Measurements from ENCODE around the gene RAB1A. TPM values are rescaled to one million over a fixed set of nuclear protein-coding genes. Genes with fewer than 3 reads are reported as not detected.
A peak's percentile ranks its signal among the peaks of the same experiment; 100 is the strongest.

The RAB1A gene
- total and polyA plus RNA-seq, 2 of the 13 experiments (the other 11 are each of a cell fraction or from before 2014, with no cell fraction given): 206 to 226 TPM

GRCh38 chr2:65055422-65056214, 74.3 kb downstream of the RAB1A start (continued):
- TF ChIP-seq ZNF317 (CRISPR knock-in tag; IDR thresholded peaks at IDR 0.05) (0 out of 2 replicates have a peak, but pooled peaks have one; percentile 39), ARNT (IDR thresholded peaks at IDR 0.05) (no peak), SIN3A (IDR thresholded peaks at IDR 0.05; ENCODE audit: borderline replicate concordance, low read depth, low read length) (peak; percentile 72; the same call in 1 of the 2 replicates), SMAD9 (CRISPR knock-in tag; IDR thresholded peaks at IDR 0.05) (no peak; the same call in none of the 2 replicates), TBP (CRISPR knock-in tag; IDR thresholded peaks at IDR 0.05) (no peak), ZBTB42 (CRISPR knock-in tag; IDR thresholded peaks at IDR 0.05) (peak; percentile 28; the same call in 1 of the 2 replicates), EED (CRISPR knock-in tag; IDR thresholded peaks at IDR 0.05) (0 out of 2 replicates have a peak, but pooled peaks have one; percentile 27), REL (CRISPR knock-in tag; conservative IDR thresholded peaks at IDR 0.05) (0 out of 2 replicates have a peak, but pooled peaks have one; percentile 84), ZNF510 (CRISPR knock-in tag; IDR thresholded peaks at IDR 0.05; ENCODE audit: low read depth) (0 out of 2 replicates have a peak, but pooled peaks have one; percentile 34), ZNF18 (CRISPR knock-in tag; IDR thresholded peaks at IDR 0.05; ENCODE audit: insufficient replicate concordance) (peak; percentile 89), MXD3 (CRISPR knock-in tag; IDR thresholded peaks at IDR 0.05) (no peak), CC2D1A (CRISPR knock-in tag; IDR thresholded peaks at IDR 0.05) (no peak), TCF7L2 (IDR thresholded peaks at IDR 0.05; ENCODE audit: low read depth, low read length) (no peak), AHDC1 (CRISPR knock-in tag; IDR thresholded peaks at IDR 0.05; ENCODE audit: borderline replicate concordance) (no peak; the same call in 1 of the 2 replicates), NFIC (IDR thresholded peaks at IDR 0.05; ENCODE audit: low read length) (no peak), WIZ (CRISPR knock-in tag; IDR thresholded peaks at IDR 0.05) (no peak), ZNF362 (CRISPR knock-in tag; IDR thresholded peaks at IDR 0.05; ENCODE audit: borderline replicate concordance) (no peak), IKZF5 (CRISPR knock-in tag; IDR thresholded peaks at IDR 0.05) (peak; percentile 55; the same call in 1 of the 2 replicates), ZNF644 (CRISPR knock-in tag; IDR thresholded peaks at IDR 0.05; ENCODE audit: low read depth) (no peak), JUN (CRISPR knock-in tag; IDR thresholded peaks at IDR 0.05) (0 out of 2 replicates have a peak, but pooled peaks have one; percentile 32)
